Measurements from ENCODE around the gene CRYGB. TPM values are rescaled to one million over a fixed set of nuclear protein-coding genes. Genes with fewer than 3 reads are reported as not detected.

The CRYGB gene
- total RNA-seq, 4 donors from 2014 or later: not detected

- H3K4me3 ChIP-seq: no peak overlapping the region
- no peaks in the 10 kb centered on the region for H3K9me3 ChIP-seq
- no peaks in the 10 kb centered on the region for H3K27me3 ChIP-seq
- TF ChIP-seq EP300 (IDR thresholded peaks at IDR 0.05) (no peak), POLR2AphosphoS5 (IDR thresholded peaks at IDR 0.05) (no peak), CTCF (IDR thresholded peaks at IDR 0.05) (no peak), POLR2A (IDR thresholded peaks at IDR 0.05) (no peak)
- no peak for DNase-seq (ENCODE audit: low spot score in 2 of 2)
- no peaks in the 10 kb centered on the region for H3K4me1 ChIP-seq
- H3K36me3 ChIP-seq: no peaks in the 10 kb centered on the region
- H3K27ac ChIP-seq: no peak overlapping the region
- 86% methylated on average over 11 of the region's 11 CpGs for WGBS
Measured at GRCh38 chr2:208135794-208136715, 9.9 kb downstream of the CRYGB start.

DNA sequence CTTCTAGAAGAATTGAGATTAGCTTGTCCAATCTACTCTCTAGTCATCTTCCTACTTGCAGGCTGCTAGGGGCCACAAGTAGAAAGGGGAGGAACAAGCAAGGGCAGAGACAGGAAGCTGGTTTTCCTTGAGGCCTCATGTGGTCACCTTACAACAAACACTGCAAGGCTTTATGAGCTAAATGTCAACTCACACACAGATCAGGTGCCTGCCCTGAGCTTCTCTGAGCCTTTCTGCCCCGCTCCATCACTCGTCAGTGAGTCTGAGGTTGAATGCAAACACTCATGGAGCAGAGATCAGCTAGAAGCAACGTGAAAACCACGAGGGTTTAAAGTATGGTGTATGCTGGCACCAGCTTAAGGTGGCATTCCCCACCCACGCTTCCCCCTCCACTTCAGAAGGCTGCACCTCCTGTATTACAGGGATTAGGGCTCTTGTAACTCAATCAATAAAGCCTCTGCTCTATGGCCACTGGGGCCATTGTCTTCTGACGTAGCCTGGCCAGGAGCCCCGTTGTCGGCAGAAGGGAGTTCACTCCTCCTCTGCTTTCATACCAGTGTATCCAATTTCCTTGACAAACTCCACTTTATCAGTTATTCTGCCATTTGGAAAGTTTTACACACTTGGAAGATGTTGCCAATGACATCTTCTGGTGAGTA lies 10.9 kb downstream of the CRYGB start:
- Histone ChIP-seq H3K27me3 (no peaks in the 10 kb centered on the region), H3K4me3 (no peak overlapping the region), H3K9me3 (no peaks in the 10 kb centered on the region), H3K27ac (no peak overlapping the region), H3K36me3 (no peaks in the 10 kb centered on the region), H3K4me1 (no peaks in the 10 kb centered on the region)
- TF ChIP-seq POLR2AphosphoS5 (IDR thresholded peaks at IDR 0.05) (no peak), POLR2A (IDR thresholded peaks at IDR 0.05) (no peak), EP300 (IDR thresholded peaks at IDR 0.05) (no peak), CTCF (IDR thresholded peaks at IDR 0.05) (no peak)
- WGBS: 38% methylated on average over 7 of the region's 8 CpGs
- DNase-seq (ENCODE audit: low spot score in 2 of 2): no peak

DNA sequence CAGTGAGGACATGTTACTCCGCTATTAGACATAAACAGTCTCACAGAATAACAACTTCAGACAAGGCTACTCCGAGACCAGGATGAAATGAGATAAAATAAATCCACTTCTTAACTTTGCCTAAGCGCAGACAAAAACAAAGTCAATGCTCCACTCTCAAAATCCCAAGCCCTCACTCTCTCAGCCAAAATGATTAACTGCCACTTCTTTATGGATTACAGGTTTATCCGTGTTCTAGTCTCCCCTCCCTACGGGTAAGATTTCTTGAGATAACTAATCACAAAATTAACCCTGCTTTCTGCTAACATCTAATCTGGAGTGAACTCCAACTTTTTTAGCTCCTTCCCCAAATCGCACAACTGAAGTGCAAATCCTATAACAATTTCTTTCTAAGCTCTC lies 15.2 kb downstream of the CRYGB start:
- 64% methylated on average over 6 of the region's 6 CpGs for WGBS
- TF ChIP-seq EP300 (IDR thresholded peaks at IDR 0.05) (no peak), POLR2A (IDR thresholded peaks at IDR 0.05) (no peak), CTCF (IDR thresholded peaks at IDR 0.05) (no peak), POLR2AphosphoS5 (IDR thresholded peaks at IDR 0.05) (no peak)
- Histone ChIP-seq H3K4me3 (no peak overlapping the region), H3K4me1 (no peaks in the 10 kb centered on the region), H3K9me3 (no peaks in the 10 kb centered on the region), H3K27ac (no peak overlapping the region), H3K36me3 (no peaks in the 10 kb centered on the region), H3K27me3 (peaks cover 10% of the 10 kb centered on the region)
- DNase-seq (ENCODE audit: low spot score in 2 of 2): no peak

DNA sequence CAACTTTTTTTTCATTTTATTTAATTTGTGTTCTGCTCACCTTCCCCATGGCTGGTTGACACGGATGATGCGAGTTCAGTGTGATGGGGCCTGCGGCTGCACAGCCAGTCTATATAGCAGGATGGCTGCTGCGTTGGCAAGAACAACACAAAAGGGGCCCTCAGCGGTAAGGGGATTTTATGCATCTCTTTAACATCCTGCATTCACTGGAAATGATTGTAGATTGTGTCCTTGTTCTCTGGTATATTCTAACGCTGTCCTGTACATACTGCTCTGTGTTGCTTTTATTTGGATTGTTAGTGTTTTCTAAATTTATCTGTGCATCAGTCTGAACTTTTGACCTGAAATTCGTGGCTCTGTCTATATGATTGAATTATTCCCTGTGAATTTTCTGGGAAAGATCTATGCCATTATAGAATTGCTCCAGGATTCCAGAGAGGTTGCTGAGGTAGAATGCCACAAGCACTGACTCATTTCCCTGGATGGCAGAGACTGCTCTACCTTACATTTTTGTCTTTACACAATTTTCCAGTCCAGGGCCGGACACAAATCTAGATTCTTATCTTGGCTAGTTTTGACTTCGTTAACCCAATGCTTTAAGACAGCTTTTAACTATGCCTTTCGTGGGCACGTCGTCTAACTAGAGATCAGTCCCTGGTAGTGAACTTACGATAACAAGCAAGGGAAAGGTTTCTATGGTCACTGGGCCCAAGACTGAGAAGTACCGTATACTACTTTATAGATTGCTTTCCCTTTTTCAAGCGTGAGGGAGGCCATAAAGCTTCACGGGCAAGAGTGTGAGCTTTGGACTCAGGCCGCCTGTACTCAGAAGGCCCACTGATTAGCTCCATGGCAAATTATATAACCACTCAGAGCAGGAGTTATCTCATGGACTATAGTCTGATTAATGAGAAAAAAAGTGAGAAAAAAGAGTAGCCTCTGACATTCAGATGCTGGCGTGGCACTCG lies 15.9 kb downstream of the CRYGB start, which contains the start of gene CRYGC:
CRYGC (minus strand) TSS at position 85 of the 968 bp plus-strand sequence; CDS start at position 49, 36 bp downstream.
- Histone ChIP-seq H3K9me3 (no peaks in the 10 kb centered on the region), H3K27ac (no peak within 1 kb of the TSS), H3K36me3 (no peaks in the 10 kb centered on the region), H3K4me3 (no peak within 1 kb of the TSS), H3K27me3 (peaks cover 15% of the 10 kb centered on the region), H3K4me1 (no peaks in the 10 kb centered on the region)
- no peak for DNase-seq (ENCODE audit: low spot score in 2 of 2)
- 74% methylated on average over 19 of the region's 19 CpGs for WGBS
- TF ChIP-seq EP300 (IDR thresholded peaks at IDR 0.05): no peak
- no peak for TF ChIP-seq POLR2AphosphoS5 (IDR thresholded peaks at IDR 0.05)
- no peak for TF ChIP-seq CTCF (IDR thresholded peaks at IDR 0.05)
